ENCODE results near the gene CD79B. TPM values are rescaled to one million over a fixed set of nuclear protein-coding genes. Genes with fewer than 3 reads are reported as not detected.

The CD79B gene
- total and polyA plus RNA-seq, 2 of the 8 experiments (the other 6 are each of a cell fraction or from before 2014, with no cell fraction given) = 1.5 to 3.9 TPM

DNA sequence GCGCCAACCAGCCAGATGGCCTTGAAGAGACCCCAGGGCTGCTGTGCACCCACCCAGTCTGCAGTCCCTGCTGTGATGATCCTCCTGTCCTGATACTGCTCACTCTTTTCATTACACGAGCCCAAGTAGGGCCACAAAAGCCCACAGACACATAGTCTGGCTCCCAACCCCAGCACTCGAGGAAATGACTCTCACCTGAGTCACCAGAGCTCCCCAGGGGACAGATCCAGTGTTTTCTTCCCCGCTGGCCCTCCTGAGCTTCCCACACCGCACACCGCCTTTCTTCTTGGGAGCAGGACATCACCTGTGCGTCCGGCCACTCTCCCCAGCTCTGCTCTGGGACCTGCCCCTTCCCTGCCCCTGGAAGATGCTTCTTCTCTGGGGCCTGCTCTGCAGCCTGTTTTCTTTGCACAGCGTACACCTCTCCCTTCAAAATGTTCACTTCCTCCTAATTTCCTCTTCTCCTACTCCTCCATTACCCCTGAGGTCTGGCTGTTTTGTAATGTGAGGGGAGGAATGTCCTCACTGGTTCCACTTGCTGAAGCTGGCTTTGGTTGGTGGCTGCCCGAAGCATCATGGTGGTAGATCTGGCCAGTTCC, 42.6 kb upstream of the CD79B start:
- no peak overlapping the region for H3K4me2 ChIP-seq (ENCODE audit: insufficient read depth in 1 of 2, low read depth in 2 of 2, low read length in 2 of 2)
- CTCF ChIA-PET (ENCODE audit: partially characterized antibody) = interaction anchor here (1.0 to 18.4 kb wide), 14 partner anchors 8 to 127 kb away, joined by 3 to 219 read pairs (median 4); partner anchors contain the start of genes GH1 and ICAM2
- 76% methylated on average over 10 of the region's 10 CpGs; no CpG with 5 or more reads in 1 of the 2 experiments for WGBS, 2 experiments (ENCODE audit: extremely low coverage in 1 of 2, insufficient coverage in 1 of 2, insufficient read length in 1 of 2, insufficient replicate concordance in 2 of 2, low coverage in 1 of 2, low lambda C conversion rate in 2 of 2, missing lambda C conversion rate in 1 of 2)
- H3K4me3 ChIP-seq (ENCODE audit: extremely low read depth in 1 of 4, insufficient read depth in 2 of 4, low read depth in 3 of 4, low read length in 4 of 4) = no peak overlapping the region
- H3K56ac ChIP-seq (replicated peaks; ENCODE audit: insufficient read length, low read depth, low read length) = no peak overlapping the region
- H3K4ac ChIP-seq (replicated peaks; ENCODE audit: insufficient read length, low read depth, low read length) = no peak overlapping the region
- DNase-seq (ENCODE audit: low read depth in 1 of 2, low spot score in 2 of 2) (no peak), FAIRE-seq (no peak)
- no peaks in the 10 kb centered on the region for H3K23me2 ChIP-seq (ENCODE audit: low read depth, low read length)
- no peak overlapping the region for H3K27ac ChIP-seq (ENCODE audit: low read depth, low read length)
- no peak overlapping the region for H4K8ac ChIP-seq (ENCODE audit: extremely low read depth, insufficient read depth, low read length)
- H2BK15ac ChIP-seq (ENCODE audit: low read length) = no peak overlapping the region; the same call in 1 of the 2 replicates
- H2BK12ac ChIP-seq (ENCODE audit: low read depth, low read length) = 0 out of 2 replicates have a peak overlapping the region, but pooled peaks have one; percentile 27
- H3K23ac ChIP-seq (ENCODE audit: insufficient read length) = no peak overlapping the region
- no peak overlapping the region for H4K91ac ChIP-seq (replicated peaks; ENCODE audit: insufficient read length, low read length)
- no peak overlapping the region for H3K14ac ChIP-seq (ENCODE audit: insufficient read length)
- H3K79me2 ChIP-seq (ENCODE audit: control insufficient read depth in 1 of 2, insufficient read depth in 2 of 2, low read length in 2 of 2) = no peaks in the 10 kb centered on the region
- no peaks in the 10 kb centered on the region for H3K79me1 ChIP-seq (ENCODE audit: low read depth, low read length)
- no peaks in the 10 kb centered on the region for H4K20me1 ChIP-seq (replicated peaks in 1 of 2; ENCODE audit: control insufficient read depth in 1 of 2, insufficient read depth in 2 of 2, low read length in 2 of 2)
- H3K18ac ChIP-seq (ENCODE audit: extremely low read depth, low read length) = no peak overlapping the region
- no peak overlapping the region for H4K5ac ChIP-seq (ENCODE audit: insufficient read length, low read depth, low read length)
- H2BK20ac ChIP-seq (ENCODE audit: low read length) = no peak overlapping the region
- H2AK5ac ChIP-seq (ENCODE audit: low read depth, low read length) = no peak overlapping the region
- H3K9me3 ChIP-seq (ENCODE audit: insufficient read depth in 2 of 2, low read depth in 1 of 2, low read length in 1 of 2) = no peaks in the 10 kb centered on the region
- H3K36me3 ChIP-seq (ENCODE audit: control insufficient read depth in 2 of 4, insufficient read depth in 4 of 4, low read length in 3 of 4) = no peaks in the 10 kb centered on the region
- 0 out of 2 replicates have a peak overlapping the region, but pooled peaks have one; percentile 44 for H2BK5ac ChIP-seq (ENCODE audit: low read depth, low read length)
- no peak overlapping the region for H2BK120ac ChIP-seq (replicated peaks; ENCODE audit: low read depth, low read length)
- no peak overlapping the region for H3K9ac ChIP-seq (replicated peaks in 1 of 4; ENCODE audit: extremely low read depth in 1 of 4, low read depth in 3 of 4, low read length in 3 of 4)
- H3K4me1 ChIP-seq (replicated peaks in 1 of 4; ENCODE audit: control insufficient read depth in 3 of 4, insufficient read depth in 4 of 4, low read length in 3 of 4) = peaks cover 0 to 7% (median under 1%) of the 10 kb centered on the region in 4 experiments; a peak in 4 of 7 replicates
- POLR2A ChIA-PET (ENCODE audit: partially characterized antibody) = interaction anchor here (1.0 to 2.4 kb wide), 4 partner anchors 10 to 26 kb away, joined by 3 to 8 read pairs (median 4); no protein-coding TSS in a partner anchor
- H2AFZ ChIP-seq (ENCODE audit: low read length) = no peak overlapping the region
- H3K27me3 ChIP-seq (replicated peaks in 1 of 4; ENCODE audit: control insufficient read depth in 3 of 4, extremely low read depth in 1 of 4, insufficient read depth in 3 of 4, low read length in 3 of 4) = no peaks in the 10 kb centered on the region; a peak in 1 of 7 replicates
- TF ChIP-seq, protein P1, sequence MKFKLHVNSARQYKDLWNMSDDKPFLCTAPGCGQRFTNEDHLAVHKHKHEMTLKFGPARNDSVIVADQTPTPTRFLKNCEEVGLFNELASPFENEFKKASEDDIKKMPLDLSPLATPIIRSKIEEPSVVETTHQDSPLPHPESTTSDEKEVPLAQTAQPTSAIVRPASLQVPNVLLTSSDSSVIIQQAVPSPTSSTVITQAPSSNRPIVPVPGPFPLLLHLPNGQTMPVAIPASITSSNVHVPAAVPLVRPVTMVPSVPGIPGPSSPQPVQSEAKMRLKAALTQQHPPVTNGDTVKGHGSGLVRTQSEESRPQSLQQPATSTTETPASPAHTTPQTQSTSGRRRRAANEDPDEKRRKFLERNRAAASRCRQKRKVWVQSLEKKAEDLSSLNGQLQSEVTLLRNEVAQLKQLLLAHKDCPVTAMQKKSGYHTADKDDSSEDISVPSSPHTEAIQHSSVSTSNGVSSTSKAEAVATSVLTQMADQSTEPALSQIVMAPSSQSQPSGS (IDR thresholded peaks at IDR 0.05; ENCODE audit: low read length) = no peak
- no peak for TF ChIP-seq SP4 (IDR thresholded peaks at IDR 0.05; ENCODE audit: low read length)
- TF ChIP-seq SAP30 (IDR thresholded peaks at IDR 0.05; ENCODE audit: insufficient read depth, insufficient replicate concordance, low read length) = no peak
- TF ChIP-seq KDM1A (IDR thresholded peaks at IDR 0.05; ENCODE audit: borderline replicate concordance, low read length) = no peak
- no peak for TF ChIP-seq E2F6 (IDR thresholded peaks at IDR 0.05)
